Endothelial cell of umbilical vein (primary cell): ENCODE results near the gene ZSCAN16.

Experiments
- EZH2 ChIP-seq: IDR thresholded peaks from 2 replicates; pipeline ENCODE4 v1.6.1; 2012; ENCODE audit warnings: borderline replicate concordance, low read depth, mild to moderate bottlenecking, moderate library complexity, low read length, inconsistent platforms; ENCODE audit not compliant: severe bottlenecking
- POLR2A ChIP-seq: IDR thresholded peaks from 2 replicates; pipeline ENCODE4 v1.6.1; 2012; ENCODE audit warnings: low read depth, mild to moderate bottlenecking, control low read depth, low read length
- TF ChIP-seq, protein P1 (sequence below), 2 donors: IDR thresholded peaks; 1 replicate in 1 of 2; 2 replicates in 1 of 2; pipeline ENCODE4 v1.5.1; 2011; ENCODE audit warnings: low read length in 2 of 2, mild to moderate bottlenecking in 2 of 2, moderate library complexity in 2 of 2, control low read depth in 1 of 2, inconsistent platforms in 1 of 2, low read depth in 1 of 2; ENCODE audit not compliant: insufficient read depth in 1 of 2; ENCODE audit errors: extremely low read depth in 1 of 2

DNA sequence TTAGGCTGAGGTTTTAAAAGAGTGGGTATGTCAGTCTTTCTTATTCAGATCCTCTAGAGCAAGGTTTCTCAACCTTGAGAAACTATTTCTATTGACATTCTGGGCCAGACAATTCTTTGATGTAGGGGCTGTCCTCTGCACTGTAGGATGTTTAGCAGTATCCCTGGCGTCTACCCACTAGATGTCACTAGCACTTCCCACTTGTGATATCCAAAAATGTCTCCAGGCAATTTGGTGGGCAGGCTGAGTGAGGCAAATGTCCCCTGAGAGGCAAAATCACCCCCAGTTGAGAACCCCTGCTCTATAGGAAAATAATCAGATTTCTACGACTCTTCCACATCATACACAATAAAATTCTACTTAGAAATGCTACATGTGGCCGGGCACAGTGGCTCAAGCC is 9.6 kb downstream of the ZSCAN16 start:
- TF ChIP-seq EZH2 (no peak), POLR2A (no peak)
- TF ChIP-seq, protein P1, sequence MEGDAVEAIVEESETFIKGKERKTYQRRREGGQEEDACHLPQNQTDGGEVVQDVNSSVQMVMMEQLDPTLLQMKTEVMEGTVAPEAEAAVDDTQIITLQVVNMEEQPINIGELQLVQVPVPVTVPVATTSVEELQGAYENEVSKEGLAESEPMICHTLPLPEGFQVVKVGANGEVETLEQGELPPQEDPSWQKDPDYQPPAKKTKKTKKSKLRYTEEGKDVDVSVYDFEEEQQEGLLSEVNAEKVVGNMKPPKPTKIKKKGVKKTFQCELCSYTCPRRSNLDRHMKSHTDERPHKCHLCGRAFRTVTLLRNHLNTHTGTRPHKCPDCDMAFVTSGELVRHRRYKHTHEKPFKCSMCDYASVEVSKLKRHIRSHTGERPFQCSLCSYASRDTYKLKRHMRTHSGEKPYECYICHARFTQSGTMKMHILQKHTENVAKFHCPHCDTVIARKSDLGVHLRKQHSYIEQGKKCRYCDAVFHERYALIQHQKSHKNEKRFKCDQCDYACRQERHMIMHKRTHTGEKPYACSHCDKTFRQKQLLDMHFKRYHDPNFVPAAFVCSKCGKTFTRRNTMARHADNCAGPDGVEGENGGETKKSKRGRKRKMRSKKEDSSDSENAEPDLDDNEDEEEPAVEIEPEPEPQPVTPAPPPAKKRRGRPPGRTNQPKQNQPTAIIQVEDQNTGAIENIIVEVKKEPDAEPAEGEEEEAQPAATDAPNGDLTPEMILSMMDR (IDR thresholded peaks at IDR 0.05; ENCODE audit: extremely low read depth in 1 of 2, insufficient read depth in 1 of 2, low read depth in 1 of 2, low read length in 2 of 2) = peak; percentile 29 to 58
